NCI-H345 treated with DMSO at 0.1 percent for 48 hours (cell line): ENCODE measurements around the gene LRP2BP.

Experiments
- DNase-seq: peaks from one replicate; lab custom pipeline; 2025; ENCODE audit not compliant: unreplicated experiment; lab: John Stamatoyannopoulos, UW

The LRP2BP gene

GRCh38 chr4:185395238-185395955, at the start of gene LRP2BP:
Gene LRP2BP (minus strand): TSS chr4:185395924. CDS start chr4:185378186, 17,738 bp downstream.
- DNase-seq: no peak

- no peak for DNase-seq
Measured at GRCh38 chr4:185445209-185445608, 49.5 kb upstream of the LRP2BP start.

- no peak for DNase-seq
Measured at GRCh38 chr4:185441479-185441878, 45.8 kb upstream of the LRP2BP start.

DNA sequence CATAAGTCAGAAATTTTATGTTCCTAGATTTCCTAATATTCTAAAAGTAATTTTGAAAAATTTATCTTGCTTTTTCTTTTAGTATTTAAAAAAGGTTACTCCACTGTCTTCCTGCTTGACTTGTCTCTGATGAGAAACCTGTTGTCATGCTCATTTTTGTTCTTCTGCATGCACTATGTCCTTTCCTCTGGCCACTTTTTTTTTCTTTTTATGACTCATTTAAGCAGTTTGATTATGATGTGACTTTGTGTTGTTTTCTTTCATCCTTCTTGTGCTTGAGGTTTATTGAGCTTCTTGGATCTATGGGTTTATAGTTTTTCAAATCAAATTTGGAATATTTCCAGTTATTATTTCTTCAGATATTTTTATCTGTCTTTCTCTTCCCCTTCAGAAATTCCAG, 42.1 kb upstream of the LRP2BP start:
- no peak for DNase-seq

- DNase-seq: no peak
Measured at GRCh38 chr4:185435466-185435865, 39.7 kb upstream of the LRP2BP start.

DNA sequence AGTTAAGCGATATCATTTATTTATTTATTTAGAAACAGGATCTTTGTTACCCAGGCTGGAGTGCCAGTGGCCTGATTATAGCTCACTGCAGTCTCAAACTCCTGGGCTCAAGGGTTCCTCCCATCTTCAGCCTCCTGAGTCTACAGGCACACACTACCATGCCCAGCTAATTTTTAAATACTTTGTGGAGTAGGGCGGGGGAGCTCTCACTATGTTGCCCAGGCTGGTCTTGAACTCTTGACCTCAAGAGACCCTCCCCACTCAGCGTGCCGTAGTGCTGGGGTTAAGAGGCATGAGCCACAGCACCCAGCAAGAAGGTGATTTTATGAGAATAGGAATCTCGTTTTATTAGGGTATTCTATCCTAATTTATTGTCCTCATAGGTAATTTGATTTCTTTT, 33.9 kb upstream of the LRP2BP start:
- DNase-seq: no peak

- no peak for DNase-seq
Measured at GRCh38 chr4:185426960-185427688, 31.4 kb upstream of the LRP2BP start.

DNA sequence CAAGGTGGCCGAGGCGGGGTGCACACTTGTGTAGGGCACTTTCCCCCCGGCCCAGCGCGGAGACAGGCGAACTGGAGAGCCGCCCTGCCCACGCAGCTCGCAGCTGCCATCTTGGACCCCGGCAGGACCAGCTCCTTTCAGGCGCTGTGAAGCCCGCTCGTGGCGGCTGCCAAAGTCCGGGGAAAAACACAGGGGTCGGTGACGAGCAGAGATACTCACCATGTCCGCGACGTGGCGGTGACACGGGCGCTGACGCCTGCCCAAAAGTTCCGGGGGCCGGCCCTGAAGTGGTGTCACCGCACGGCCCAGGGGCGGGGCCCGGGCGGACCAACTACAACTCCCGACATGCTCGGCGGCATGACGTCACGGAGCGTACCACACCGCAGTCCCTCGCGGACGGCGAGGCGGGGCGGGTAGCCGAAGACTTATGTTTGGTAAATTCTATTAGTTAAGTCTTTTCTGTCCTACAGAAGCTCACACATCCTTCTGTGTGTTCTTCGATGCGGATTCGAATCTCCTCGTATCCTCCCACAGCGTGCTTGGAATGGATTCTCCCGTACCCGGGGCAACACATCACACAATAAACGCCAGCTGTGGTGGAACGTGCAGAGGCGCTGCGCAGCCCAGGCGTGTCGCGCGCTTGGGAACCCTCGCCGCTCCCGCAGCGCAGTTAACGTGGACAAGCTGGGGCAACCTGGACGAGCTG, 30.1 kb upstream of the LRP2BP start, which contains the start of gene UFSP2:
Gene UFSP2, minus strand, starts transcription at position 318 of the 706 bp plus-strand sequence. Its CDS starts 96 bp downstream, at position 222.
- DNase-seq: peak; percentile 82

- no peak for DNase-seq
Measured at GRCh38 chr4:185424905-185425646, 29.4 kb upstream of the LRP2BP start.

DNA sequence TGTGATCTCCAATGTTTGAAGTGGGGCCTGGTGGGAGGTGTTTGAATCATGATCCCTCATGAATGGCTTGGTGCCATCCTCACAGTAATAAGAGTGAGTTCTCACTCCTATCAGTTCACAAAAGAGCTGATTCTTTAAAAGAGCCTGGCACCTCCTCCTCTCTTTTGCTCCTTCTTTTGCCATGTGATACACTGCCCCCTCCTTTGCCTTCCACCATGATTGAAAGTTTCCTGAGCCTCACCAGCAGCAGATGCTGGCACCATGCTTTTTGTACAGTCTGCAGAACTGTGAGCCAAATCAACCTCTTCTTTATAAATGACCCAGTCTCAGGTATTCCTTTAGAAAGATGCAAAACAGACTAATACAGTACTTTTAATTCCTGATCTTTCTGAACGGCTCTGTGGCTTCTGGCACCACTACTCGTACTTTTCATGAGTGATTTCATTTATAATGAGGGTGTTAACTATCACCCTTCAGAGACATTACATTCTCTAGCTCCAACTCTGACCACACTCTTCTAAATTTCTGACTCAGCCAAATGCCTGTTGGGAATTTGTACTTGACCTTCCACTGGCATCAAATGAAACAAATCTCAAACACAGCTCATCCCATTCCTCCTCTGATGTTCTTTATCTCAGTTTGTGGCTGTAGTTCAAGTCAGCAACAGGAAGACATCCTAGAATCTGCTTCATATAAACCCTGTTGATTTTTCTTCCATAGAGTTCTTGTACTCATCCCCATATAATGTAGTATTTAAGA, 25.8 kb upstream of the LRP2BP start:
- DNase-seq: no peak

GRCh38 chr4:185416955-185417354, 21.2 kb upstream of the LRP2BP start:
- no peak for DNase-seq

GRCh38 chr4:185412412-185412811, 16.7 kb upstream of the LRP2BP start:
- DNase-seq: no peak

- DNase-seq: no peak
Measured at GRCh38 chr4:185411849-185412248, 16.1 kb upstream of the LRP2BP start.

DNA sequence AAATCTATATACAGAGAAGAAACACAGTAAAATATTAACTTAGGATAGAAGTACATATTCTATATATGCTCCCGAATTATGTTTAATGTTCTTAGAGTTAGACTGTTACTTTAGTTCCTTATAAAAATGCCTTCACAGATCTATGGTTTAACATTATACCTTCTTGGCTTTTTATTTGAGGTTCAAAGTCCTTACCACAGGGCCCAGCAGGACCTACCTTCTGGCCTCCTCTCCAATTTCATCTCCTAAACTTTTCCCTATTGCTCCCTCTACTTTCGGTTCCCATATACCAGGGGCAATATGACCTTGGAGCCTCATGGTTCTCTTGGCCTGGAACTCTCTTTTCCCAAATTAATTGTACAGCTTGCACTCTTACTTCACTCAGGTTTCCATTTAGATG, 12.7 kb upstream of the LRP2BP start:
- no peak for DNase-seq

GRCh38 chr4:185405296-185405999, 9.7 kb upstream of the LRP2BP start:
- no peak for DNase-seq

GRCh38 chr4:185404031-185404430, 8.3 kb upstream of the LRP2BP start:
- no peak for DNase-seq

DNA sequence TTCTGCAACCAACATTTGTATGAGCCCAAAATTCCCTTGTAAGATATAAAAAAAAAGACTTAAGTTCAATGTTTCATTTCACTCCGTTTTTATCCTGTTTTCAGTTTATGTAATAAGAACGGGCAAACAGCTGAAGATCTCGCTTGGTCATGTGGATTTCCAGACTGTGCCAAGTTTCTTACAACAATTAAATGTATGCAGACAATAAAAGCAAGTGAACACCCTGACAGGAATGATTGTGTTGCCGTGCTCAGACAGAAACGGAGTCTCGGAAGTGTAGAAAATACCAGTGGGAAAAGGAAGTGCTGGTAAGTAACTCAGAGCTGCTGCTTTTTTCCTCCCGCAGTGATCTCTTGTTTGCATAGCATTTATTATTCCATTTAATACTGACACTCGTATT, 3.7 kb upstream of the LRP2BP start:
- no peak for DNase-seq

DNA sequence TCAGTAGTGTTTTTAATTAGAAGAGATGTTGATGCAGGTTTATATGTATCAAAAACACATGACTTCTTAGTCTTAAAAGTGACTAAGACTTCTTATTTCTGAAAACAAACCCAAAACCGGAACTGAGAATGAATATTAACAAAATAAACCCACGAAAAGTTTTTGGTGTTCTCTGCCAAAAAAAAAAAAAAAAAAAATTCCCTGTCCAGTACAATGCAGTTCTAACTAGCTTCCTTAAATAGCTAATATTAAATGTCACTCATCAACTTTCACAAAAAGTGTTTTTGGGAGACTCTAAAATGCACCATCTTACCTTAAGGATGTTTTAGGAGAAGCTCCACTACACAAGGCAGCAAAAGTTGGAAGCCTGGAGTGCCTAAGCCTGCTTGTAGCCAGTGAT, 2.9 kb upstream of the LRP2BP start:
- no peak for DNase-seq

DNA sequence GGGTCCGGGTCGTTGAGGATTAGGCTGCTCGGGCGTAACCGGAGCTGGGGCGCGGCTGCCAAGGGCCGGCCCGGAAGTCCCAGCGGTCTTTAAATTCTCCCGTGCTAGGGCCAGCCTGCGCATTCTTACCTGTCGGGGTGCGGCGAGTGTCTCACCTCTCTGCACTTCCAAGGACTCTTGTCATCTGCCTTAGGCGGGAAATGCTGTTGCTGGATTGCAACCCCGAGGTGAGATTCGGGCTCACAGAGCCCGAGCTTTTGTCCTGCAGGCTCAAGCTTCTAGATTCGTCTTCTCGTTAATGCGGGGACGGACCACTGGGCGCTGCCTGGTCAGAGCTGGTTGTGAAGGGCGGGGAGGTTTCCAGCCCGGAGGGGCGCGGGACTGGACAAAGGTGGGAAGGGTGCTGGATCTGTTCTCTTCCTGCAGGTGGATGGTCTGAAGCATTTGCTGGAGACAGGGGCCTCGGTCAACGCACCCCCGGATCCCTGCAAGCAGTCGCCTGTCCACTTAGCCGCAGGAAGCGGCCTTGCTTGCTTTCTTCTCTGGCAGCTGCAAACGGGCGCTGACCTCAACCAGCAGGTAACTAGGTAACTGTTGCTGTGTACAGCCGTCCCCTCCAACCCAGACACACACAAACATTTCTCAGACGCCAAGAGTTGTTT, 1.1 kb upstream of the LRP2BP start, which contains the start of gene ANKRD37:
Gene ANKRD37, plus strand, starts transcription at position 118 of the 662 bp plus-strand sequence. Its CDS starts 83 bp downstream, at position 201.
- no peak for DNase-seq
